Body of pancreas (tissue), 4 donors: ENCODE measurements around the gene DYRK3.

ENCODE experiments used
- CTCF ChIP-seq, 7 experiments: fragments of 450-650 bp in 4 of 7; fragments of 200-600 bp in 3 of 7; sonication (generic) in 3 of 7; IDR thresholded peaks; one replicate each; pipeline ENCODE4 v1.5.1; 2016 to 2019; ENCODE audit warnings: antibody characterized with exemption in 7 of 7
- POLR2A ChIP-seq, 3 donors: fragments of 450-650 bp; IDR thresholded peaks; one replicate each; pipeline ENCODE4 v1.6.1; 2016; ENCODE audit warnings: antibody characterized with exemption in 3 of 3, mild to moderate bottlenecking in 2 of 3

- TF ChIP-seq CTCF (IDR thresholded peaks at IDR 0.05): no peak
- TF ChIP-seq POLR2A (IDR thresholded peaks at IDR 0.05): no peak
Measured at GRCh38 chr1:206656936-206657335, 21.6 kb downstream of the DYRK3 start.
